Right hindlimb (tissue), 1 donor: Measurements from ENCODE around the gene SLC22A15.
A peak's percentile ranks its signal among the peaks of the same experiment; 100 is the strongest.
"Not testable (repeated sequence)": the region's sequence is repeated elsewhere in the genome, so short reads cannot be mapped to it uniquely, and the experiment has no call there.

Source experiments
- DNase-seq: peaks from one replicate; pipeline ENCODE4 v3.0.0-alpha.2; 2018

The SLC22A15 gene

GRCh38 chr1:115976062-115976920, at the start of gene SLC22A15:
Gene SLC22A15 (plus strand): TSS chr1:115976513. CDS start chr1:115976628, 115 bp downstream.
- DNase-seq, result peak; percentile 51

GRCh38 chr1:115927971-115928370, 48.3 kb upstream of the SLC22A15 start:
- no peak for DNase-seq

- peak; percentile 40 for DNase-seq
These were observed 46.4 kb upstream of the SLC22A15 start for GRCh38 chr1:115929881-115930280.

- no peak for DNase-seq
These were observed 42.7 kb upstream of the SLC22A15 start for GRCh38 chr1:115933625-115934024.

- DNase-seq, result no peak
These were observed 36.9 kb upstream of the SLC22A15 start for GRCh38 chr1:115939455-115939854.

- no peak for DNase-seq
These were observed 30.2 kb upstream of the SLC22A15 start for GRCh38 chr1:115946116-115946515.

- DNase-seq, result no peak
These were observed 27.2 kb upstream of the SLC22A15 start for GRCh38 chr1:115949156-115949555.

GRCh38 chr1:115951560-115951959, 24.8 kb upstream of the SLC22A15 start:
- no peak for DNase-seq

GRCh38 chr1:115952547-115952946, 23.8 kb upstream of the SLC22A15 start:
- DNase-seq, result no peak

- DNase-seq, result no peak
These were observed 23.1 kb upstream of the SLC22A15 start for GRCh38 chr1:115953180-115953579.

- DNase-seq, result no peak
These were observed 21.6 kb upstream of the SLC22A15 start for GRCh38 chr1:115954684-115955083.

- no peak for DNase-seq
These were observed 21.1 kb upstream of the SLC22A15 start for GRCh38 chr1:115955228-115955627.

GRCh38 chr1:115958866-115959265, 17.4 kb upstream of the SLC22A15 start:
- no peak for DNase-seq

- no peak for DNase-seq
These were observed 6.8 kb upstream of the SLC22A15 start for GRCh38 chr1:115969509-115969908.

- DNase-seq, result not testable (repeated sequence)
These were observed 4.5 kb upstream of the SLC22A15 start for GRCh38 chr1:115971778-115972177.

GRCh38 chr1:115973154-115973553, 3.2 kb upstream of the SLC22A15 start:
- DNase-seq, result no peak

- DNase-seq, result no peak
These were observed 698 bp upstream of the SLC22A15 start for GRCh38 chr1:115975569-115976061.

- DNase-seq, result no peak
These were observed 697 bp downstream of the SLC22A15 start for GRCh38 chr1:115976921-115977498.

- no peak for DNase-seq
These were observed 1.4 kb downstream of the SLC22A15 start for GRCh38 chr1:115977499-115978258.

GRCh38 chr1:115978292-115978941, 2.1 kb downstream of the SLC22A15 start:
- DNase-seq, result no peak

GRCh38 chr1:115980156-115980555, 3.8 kb downstream of the SLC22A15 start:
- no peak for DNase-seq
